NCI-H2227 (cell line): ENCODE measurements around the gene PGAP3.
"Not testable (repeated sequence)": the region's sequence is repeated elsewhere in the genome, so short reads cannot be mapped to it uniquely, and the experiment has no call there.

Experiments
- DNase-seq: peaks from one replicate; lab custom pipeline; 2025; ENCODE audit not compliant: unreplicated experiment; lab: John Stamatoyannopoulos, UW

PGAP3 gene

DNA sequence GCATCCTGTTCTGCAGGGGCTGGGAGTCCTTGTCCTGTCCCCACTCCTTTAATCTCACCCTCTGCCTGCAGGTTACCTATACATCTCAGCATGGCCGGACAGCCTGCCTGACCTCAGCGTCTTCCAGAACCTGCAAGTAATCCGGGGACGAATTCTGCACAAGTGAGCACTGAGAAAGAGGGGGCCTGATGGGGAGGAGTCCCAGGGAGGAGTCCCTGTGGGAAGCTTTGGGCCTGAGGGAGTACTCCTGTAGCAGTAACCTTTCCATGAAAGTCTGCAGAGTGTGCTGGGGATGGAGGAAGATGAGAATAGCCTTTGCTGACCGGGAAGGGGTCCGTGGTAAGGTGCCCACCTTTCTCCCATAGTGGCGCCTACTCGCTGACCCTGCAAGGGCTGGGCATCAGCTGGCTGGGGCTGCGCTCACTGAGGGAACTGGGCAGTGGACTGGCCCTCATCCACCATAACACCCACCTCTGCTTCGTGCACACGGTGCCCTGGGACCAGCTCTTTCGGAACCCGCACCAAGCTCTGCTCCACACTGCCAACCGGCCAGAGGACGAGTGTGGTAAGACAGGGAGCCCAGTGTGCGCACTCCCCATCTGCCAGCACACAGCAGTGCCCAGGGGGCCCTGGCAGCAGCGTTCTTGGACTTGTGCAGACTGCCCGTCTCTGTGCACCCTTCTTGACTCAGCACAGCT is 27.7 kb upstream of the PGAP3 start:
- no peak for DNase-seq

GRCh38 chr17:39714234-39714633 is 26.4 kb upstream of the PGAP3 start:
- no peak for DNase-seq

- no peak for DNase-seq
Measured at GRCh38 chr17:39711851-39712250, 24.0 kb upstream of the PGAP3 start.

DNA sequence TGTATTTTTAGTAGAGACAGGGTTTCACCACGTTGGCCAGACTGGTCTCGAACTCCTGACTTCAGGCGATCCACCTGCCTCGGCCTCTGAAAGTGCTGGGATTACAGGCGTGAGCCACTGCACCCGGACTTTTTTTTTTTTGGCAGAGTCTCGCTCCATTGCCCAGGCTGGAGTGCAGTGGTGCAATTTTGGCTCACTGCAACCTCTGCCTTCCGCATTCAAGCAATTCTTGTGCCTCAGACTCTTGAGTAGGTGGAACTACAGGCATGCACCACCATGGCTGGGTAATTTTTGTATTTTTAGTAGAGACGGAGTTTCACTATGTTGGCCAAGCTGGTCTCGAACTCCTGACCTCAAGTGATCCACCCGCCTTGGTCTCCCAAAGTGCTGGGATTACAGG is 23.2 kb upstream of the PGAP3 start:
- DNase-seq = not testable (repeated sequence)

- no peak for DNase-seq
Measured at GRCh38 chr17:39709998-39710964, 22.4 kb upstream of the PGAP3 start.

DNA sequence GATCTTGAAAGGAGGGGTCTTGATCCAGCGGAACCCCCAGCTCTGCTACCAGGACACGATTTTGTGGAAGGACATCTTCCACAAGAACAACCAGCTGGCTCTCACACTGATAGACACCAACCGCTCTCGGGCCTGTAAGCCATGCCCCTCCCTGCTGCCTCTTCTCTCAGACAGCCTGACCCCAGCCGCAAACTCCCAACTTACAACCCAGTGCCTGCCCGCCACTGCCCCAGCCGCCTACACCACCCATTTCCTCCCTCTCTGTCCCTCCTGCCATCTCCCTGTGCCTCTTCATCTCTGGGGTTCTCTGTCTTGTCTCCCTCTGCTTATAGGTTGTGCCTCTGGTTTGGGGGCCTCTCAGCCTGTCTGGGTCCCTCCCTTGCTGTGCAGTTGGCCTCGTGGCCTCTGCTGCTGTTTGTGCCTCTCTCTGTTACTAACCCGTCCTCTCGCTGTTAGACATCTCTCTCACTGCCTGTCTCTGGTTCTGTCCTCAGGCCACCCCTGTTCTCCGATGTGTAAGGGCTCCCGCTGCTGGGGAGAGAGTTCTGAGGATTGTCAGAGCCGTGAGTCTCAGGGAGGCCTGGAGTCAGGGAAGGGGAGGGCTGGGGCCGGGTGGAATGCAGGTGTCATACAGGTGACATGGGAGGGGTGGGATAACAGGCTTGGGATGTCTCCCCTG is 21.6 kb upstream of the PGAP3 start:
- DNase-seq = no peak

DNA sequence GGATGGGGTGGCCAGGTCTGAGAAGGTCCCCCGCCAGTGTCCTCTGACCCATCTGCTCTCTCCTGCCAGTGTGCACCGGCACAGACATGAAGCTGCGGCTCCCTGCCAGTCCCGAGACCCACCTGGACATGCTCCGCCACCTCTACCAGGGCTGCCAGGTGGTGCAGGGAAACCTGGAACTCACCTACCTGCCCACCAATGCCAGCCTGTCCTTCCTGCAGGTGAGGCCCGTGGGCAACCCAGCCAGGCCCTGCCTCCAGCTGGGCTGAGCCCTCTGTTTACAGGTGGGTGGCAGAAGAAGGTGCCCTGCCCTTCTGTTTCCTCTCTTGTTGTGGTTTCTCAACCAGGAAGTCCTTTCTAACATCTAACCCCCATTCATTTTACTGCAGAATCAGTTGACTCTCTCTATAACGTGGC is 19.1 kb upstream of the PGAP3 start:
- no peak for DNase-seq

- DNase-seq = no peak
Measured at GRCh38 chr17:39706383-39706782, 18.5 kb upstream of the PGAP3 start.

- no peak for DNase-seq
Measured at GRCh38 chr17:39705786-39706348, 18.0 kb upstream of the PGAP3 start.

DNA sequence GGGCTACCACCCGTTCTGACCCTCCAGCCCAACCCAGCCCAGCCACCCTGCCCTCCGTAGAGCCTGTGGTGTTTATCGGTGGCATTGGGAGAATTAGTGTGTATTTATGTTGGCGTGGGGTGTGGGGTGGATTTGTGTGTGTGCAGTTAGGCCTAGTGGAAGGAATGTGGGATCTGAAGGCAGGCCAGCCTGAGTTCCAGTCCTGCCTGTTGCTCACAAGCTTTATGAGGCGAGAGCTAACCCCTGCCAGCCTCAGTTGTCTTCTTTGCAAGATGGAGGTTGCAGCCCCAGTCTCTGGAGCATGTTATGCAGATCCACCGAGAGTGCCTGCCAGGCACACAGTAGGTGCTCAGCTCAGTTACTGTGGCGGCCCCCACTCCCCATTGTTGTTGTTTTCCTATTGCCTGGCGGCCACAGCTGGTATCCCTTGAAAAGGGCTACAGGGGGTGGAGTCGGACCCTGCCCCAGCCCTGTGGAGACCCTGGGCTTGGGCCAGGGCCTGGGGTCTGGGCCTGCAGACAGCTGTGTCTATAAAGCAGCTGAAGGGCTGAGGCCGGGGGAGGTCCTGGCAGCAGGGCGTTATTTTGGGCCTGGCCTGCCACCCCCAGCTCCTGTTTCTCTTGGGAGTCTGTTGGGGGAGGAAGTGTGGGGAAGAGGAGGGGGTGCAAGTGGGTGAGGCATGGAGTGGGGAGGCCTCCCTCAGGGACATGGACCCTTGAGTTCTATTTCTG is 17.1 kb upstream of the PGAP3 start:
- DNase-seq = no peak

DNA sequence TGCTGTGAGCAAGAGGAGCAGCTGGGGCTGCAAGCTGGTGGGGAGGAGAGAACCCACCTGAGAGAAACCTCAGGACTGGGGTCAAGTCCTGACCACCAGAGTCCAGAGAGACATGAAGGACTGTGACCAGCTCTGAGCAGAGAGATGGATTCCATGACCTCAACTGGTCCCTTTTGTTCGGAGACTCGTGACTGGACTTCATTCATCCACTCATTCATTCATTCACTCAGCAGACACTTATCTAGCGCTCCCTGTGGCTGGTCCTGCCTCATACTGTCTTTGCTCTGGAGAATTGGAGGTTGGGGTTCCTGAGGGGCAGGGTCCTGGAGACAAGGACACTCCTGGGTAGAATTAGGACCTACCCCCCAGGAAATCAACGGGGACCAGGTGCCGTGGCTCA is 16.1 kb upstream of the PGAP3 start:
- no peak for DNase-seq

DNA sequence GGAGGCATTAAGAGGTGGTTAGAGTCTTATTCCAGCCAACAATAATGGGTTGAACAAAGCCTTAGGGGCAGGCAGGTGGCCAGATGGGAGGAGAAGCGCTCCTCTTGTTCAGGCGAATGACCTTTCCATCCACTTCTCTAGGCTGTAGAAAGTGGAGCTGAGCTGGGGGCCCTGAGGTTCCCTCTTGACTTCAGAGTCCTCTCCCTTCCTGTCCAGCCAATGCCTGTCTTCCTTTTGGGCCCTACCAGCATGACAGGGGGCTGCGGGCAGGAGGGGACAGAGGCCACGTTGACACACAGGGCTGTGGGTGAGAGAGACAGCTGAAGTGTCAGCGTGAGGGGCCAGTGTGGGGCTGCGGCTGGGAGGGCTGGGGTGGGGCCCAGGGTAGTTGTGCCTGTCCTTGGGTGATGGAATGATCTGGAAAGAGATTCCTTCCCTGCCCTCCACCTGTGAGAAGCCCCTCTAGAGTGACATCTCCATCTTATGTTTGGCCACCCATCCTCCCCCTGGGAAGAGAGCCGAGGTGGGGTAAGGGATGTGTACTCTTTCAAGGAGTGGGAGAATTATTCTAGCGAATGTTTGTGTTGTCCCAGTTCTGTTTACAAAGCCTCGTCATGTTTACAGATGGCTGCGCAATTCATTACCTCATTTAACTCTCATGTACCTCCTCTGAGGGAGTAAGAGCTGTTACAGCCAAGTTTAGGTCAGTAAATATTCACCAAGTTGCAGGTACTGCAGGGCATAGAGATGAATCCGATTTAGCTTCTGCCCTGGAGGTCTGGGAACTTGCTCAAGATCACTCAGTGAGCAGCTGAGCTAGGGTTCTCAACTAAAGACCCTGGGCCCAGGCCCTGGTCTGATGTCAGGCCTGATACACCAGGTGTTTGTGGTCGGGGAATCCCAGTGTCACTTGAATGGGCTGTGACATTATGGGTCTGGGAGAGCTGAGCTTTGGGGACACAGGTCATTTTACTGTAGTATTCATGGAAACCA is 15.3 kb upstream of the PGAP3 start:
- DNase-seq = no peak

DNA sequence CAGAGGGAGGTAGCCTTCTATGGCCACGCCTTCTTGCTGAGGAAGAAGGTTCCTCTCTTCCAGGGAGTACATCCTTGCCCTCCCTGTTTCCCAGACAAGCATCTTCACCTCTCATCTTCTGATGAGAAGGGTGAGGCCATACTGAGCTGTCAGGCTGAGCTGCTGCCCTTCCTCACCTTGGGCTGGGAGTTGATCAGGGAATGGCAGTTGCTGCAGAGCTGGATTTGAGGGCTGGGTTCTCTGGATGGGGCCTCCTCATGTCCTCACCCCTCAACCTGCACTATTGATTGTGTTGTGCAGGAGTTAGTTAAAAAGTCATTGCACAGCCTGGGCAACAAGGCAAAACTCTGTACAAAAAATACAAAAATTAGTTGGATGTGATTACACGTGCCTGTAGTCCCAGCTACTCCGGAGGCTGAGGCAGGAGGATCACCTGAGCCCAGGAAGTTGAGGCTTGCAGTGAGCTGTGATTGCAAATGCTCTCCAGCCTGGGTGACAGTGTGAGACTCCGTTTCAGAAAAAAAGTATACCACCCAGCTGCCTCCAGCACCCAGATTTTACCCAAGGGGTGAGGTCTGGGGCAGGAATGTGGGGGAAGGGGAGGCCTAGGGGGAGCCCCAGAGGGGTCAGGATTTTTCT is 14.0 kb upstream of the PGAP3 start:
- no peak for DNase-seq

DNA sequence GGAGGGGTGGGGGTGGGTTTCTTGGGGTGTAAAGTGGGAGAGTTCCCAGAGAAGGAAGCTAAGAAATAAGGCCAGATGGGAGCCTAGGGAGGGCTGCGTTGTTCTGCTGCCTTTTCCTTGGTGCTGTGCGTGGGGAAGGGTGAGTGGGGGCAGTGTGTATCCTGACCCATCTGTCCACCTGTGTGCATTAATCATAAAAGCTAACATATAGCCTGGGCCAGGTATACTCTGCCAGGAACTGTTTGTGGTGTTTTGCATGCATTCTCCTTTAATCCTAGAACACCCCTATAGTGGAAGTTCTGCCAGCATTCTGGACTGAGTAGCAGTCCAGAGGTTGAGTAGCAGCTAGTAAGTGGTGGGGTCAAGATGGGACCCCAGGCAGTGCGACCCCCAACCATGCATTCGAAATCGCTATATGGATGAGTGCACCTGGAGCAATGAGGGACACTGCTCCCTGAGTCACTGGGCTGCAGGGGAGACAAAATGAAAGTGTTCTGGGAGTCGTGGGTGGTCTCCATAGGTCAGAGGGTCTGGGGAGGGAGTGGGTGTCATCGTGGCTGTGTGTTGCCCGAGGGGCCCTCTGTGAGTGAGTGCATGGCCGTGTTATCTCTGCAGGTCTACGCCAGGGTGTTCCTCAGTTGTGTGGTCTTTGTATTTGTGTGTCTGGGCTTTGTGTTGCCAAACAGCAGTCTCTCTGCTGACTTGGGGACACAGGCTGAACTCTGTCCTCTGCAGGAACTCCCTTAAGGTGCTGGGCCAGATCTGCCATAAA is 13.3 kb upstream of the PGAP3 start:
- no peak for DNase-seq

GRCh38 chr17:39700148-39700987 is 12.5 kb upstream of the PGAP3 start:
- no peak for DNase-seq

- no peak for DNase-seq
Measured at GRCh38 chr17:39699818-39700147, 11.9 kb upstream of the PGAP3 start, which contains the start of gene ERBB2. TSS of gene ERBB2 (plus strand) at chr17:39700064. CDS start at chr17:39700239, 175 bp downstream.

GRCh38 chr17:39699157-39699817 is 11.4 kb upstream of the PGAP3 start:
- not testable (repeated sequence) for DNase-seq
